Measurements from ENCODE around the gene RASL11A. TPM values are rescaled to one million over a fixed set of nuclear protein-coding genes. Genes with fewer than 3 reads are reported as not detected.

RASL11A gene
- total RNA-seq, 1 donor from 2014 or later = 74.9 TPM

DNA sequence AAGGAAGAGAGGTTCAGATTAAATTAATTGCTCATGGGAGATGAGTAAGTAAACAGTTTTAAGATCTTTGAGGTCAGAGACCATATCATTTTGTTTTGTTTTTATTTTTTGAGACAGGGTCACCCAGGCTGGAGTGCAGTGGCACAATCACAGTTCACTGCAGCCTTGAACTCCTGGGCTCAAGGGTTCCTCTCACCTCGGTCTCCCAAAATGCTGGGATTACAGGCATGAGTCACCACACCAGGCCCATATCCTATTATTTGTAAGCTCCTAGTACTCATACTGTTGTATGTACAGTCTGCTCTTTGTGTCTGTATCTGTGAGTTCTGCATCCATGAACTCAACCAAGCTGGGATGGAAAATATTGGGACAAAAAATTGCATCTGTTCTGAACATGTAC, 6.0 kb upstream of the RASL11A start:
- H3K4me3 ChIP-seq = no peak overlapping the region
- TF ChIP-seq POLR2AphosphoS5 (IDR thresholded peaks at IDR 0.05; ENCODE audit: insufficient read depth in 1 of 2, low read depth in 1 of 2) (no peak), POLR2A (IDR thresholded peaks at IDR 0.05) (no peak)
- TF ChIP-seq, protein P1, sequence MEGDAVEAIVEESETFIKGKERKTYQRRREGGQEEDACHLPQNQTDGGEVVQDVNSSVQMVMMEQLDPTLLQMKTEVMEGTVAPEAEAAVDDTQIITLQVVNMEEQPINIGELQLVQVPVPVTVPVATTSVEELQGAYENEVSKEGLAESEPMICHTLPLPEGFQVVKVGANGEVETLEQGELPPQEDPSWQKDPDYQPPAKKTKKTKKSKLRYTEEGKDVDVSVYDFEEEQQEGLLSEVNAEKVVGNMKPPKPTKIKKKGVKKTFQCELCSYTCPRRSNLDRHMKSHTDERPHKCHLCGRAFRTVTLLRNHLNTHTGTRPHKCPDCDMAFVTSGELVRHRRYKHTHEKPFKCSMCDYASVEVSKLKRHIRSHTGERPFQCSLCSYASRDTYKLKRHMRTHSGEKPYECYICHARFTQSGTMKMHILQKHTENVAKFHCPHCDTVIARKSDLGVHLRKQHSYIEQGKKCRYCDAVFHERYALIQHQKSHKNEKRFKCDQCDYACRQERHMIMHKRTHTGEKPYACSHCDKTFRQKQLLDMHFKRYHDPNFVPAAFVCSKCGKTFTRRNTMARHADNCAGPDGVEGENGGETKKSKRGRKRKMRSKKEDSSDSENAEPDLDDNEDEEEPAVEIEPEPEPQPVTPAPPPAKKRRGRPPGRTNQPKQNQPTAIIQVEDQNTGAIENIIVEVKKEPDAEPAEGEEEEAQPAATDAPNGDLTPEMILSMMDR (IDR thresholded peaks at IDR 0.05) = no peak
- DNase-seq (ENCODE audit: extremely low spot score in 2 of 2) = no peak
- H3K9me3 ChIP-seq = no peaks in the 10 kb centered on the region
- H3K27me3 ChIP-seq = no peaks in the 10 kb centered on the region
- peaks cover 14% of the 10 kb centered on the region for H3K4me1 ChIP-seq
- no peak overlapping the region for H3K27ac ChIP-seq
- intact Hi-C loops (cut with DNase I) = no loop called here
- H3K36me3 ChIP-seq = peaks cover 0 to under 1% of the 10 kb centered on the region in 2 donors

- no peaks in the 10 kb centered on the region for H3K9me3 ChIP-seq
- H3K27me3 ChIP-seq = no peaks in the 10 kb centered on the region
- intact Hi-C loops (cut with DNase I) = no loop called here
- H3K4me3 ChIP-seq = no peak overlapping the region
- TF ChIP-seq POLR2AphosphoS5 (IDR thresholded peaks at IDR 0.05; ENCODE audit: insufficient read depth in 1 of 2, low read depth in 1 of 2) = no peak
- TF ChIP-seq, protein P1 (IDR thresholded peaks at IDR 0.05) = no peak
- no peak for TF ChIP-seq POLR2A (IDR thresholded peaks at IDR 0.05)
- H3K36me3 ChIP-seq = no peaks in the 10 kb centered on the region
- peaks cover 29% of the 10 kb centered on the region for H3K4me1 ChIP-seq
- no peak for DNase-seq (ENCODE audit: extremely low spot score in 2 of 2)
- H3K27ac ChIP-seq = no peak overlapping the region
These were observed 3.7 kb upstream of the RASL11A start for GRCh38 chr13:27266917-27267316.

DNA sequence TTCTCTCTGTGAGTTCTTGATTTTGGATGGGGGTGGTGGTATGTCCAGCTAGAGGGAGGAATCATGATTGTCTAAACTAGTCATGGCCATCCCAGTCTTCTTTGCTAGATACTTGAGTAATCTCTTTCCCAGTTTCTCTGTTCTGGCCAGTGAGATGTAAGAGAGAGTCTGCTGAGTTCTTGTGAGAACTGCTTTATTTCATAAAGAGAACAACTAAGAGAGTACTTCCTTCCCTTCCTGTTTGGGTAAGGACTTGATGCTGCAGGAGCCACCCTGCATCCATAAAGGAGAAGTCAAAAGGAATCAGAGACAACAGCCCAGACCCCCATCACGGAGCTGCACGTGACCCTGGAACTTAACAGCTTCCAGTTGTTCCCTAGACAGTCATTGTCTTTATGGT, 3.0 kb upstream of the RASL11A start:
- Histone ChIP-seq H3K4me3 (no peak overlapping the region), H3K27ac (no peak overlapping the region), H3K9me3 (no peaks in the 10 kb centered on the region), H3K36me3 (no peaks in the 10 kb centered on the region), H3K4me1 (peaks cover 34% of the 10 kb centered on the region), H3K27me3 (no peaks in the 10 kb centered on the region)
- DNase-seq (ENCODE audit: extremely low spot score in 2 of 2) = no peak
- TF ChIP-seq POLR2A (IDR thresholded peaks at IDR 0.05) (no peak), POLR2AphosphoS5 (IDR thresholded peaks at IDR 0.05; ENCODE audit: insufficient read depth in 1 of 2, low read depth in 1 of 2) (no peak)
- TF ChIP-seq, protein P1 (IDR thresholded peaks at IDR 0.05) = no peak
- intact Hi-C loops (cut with DNase I) = no loop called here

DNA sequence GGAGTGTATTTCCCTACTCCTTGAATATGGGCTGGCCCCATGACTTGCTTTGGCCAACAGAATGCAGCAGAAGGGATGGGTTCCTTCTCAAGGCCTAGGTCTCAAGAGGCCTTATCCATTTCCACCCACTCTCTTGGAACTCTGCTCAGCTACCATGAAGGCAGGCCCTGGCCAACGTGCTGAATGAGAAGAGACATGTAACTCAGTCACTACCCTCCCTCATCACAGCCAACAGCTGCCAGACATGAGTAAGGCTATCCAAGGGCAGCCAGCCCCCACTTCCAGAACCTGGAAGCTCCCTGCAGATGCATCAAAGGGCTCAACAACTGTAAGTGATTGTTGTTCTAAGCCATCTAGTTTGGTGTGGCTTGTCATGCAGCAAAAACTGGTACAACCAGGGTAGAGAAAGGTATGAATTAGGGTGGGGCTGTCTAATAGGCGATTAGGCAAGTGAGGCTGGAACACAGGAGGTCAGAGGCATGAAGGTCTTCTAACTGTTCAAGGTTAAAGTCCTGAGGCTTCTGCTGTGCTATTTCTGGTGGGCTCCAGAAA, 1.4 kb upstream of the RASL11A start:
- H3K36me3 ChIP-seq = no peaks in the 10 kb centered on the region
- TF ChIP-seq, protein P1 (IDR thresholded peaks at IDR 0.05) = no peak
- TF ChIP-seq POLR2AphosphoS5 (IDR thresholded peaks at IDR 0.05; ENCODE audit: insufficient read depth in 1 of 2, low read depth in 1 of 2) = no peak
- H3K27ac ChIP-seq = no peak overlapping the region
- peaks cover 40% of the 10 kb centered on the region for H3K4me1 ChIP-seq
- DNase-seq (ENCODE audit: extremely low spot score in 2 of 2) = no peak
- H3K9me3 ChIP-seq = no peaks in the 10 kb centered on the region
- H3K4me3 ChIP-seq = no peak overlapping the region
- no peaks in the 10 kb centered on the region for H3K27me3 ChIP-seq
- intact Hi-C loops (cut with DNase I) = no loop called here

- Histone ChIP-seq H3K4me3 (peak overlapping the region; percentile 78 to 91), H3K36me3 (no peaks in the 10 kb centered on the region), H3K4me1 (peaks cover 61% of the 10 kb centered on the region), H3K27me3 (no peaks in the 10 kb centered on the region), H3K9me3 (no peaks in the 10 kb centered on the region), H3K27ac (peak overlapping the region; percentile 88)
- intact Hi-C loops (cut with DNase I) = loop anchor here (5.0 kb wide), 1 partner anchor 99 kb away; the partner anchor contains the start of gene USP12
- TF ChIP-seq, protein P1 (IDR thresholded peaks at IDR 0.05) = no peak
- TF ChIP-seq POLR2A (IDR thresholded peaks at IDR 0.05) = no peak
- TF ChIP-seq POLR2AphosphoS5 (IDR thresholded peaks at IDR 0.05; ENCODE audit: insufficient read depth in 1 of 2, low read depth in 1 of 2) = no peak
- no peak for DNase-seq (ENCODE audit: extremely low spot score in 2 of 2)
These were observed 1.0 kb downstream of the RASL11A start for GRCh38 chr13:27271570-27272096.

Measured in vagina (tissue), 2 donors.